Neural cell (in vitro differentiated cells): ENCODE data around the gene SLC6A8. TPM values are rescaled to one million over a fixed set of nuclear protein-coding genes. Genes with fewer than 3 reads are reported as not detected.
"Not testable (repeated sequence)": the region's sequence is repeated elsewhere in the genome, so short reads cannot be mapped to it uniquely, and the experiment has no call there.

Source experiments
- H2AFZ ChIP-seq: fragments of 200-600, 300-800 bp; sonication (generic), shearing (Covaris generic); 2 replicates; pipeline ENCODE4 v1.6.0; 2014; ENCODE audit warnings: low read depth, mild to moderate bottlenecking, antibody characterized with exemption, low read length, moderate library complexity
- H3F3A ChIP-seq: fragments of 200-600 bp; shearing (Covaris generic); 2 replicates; pipeline ENCODE4 v1.6.1; 2016; ENCODE audit warnings: mild to moderate bottlenecking, moderate library complexity, mixed read lengths, antibody characterized with exemption, low read length; ENCODE audit not compliant: insufficient read depth, poor library complexity, severe bottlenecking
- H3K27ac ChIP-seq: fragments of 200-600, 300-800 bp; sonication (generic), shearing (Covaris generic); 2 replicates; pipeline ENCODE4 v1.5.1; 2014; ENCODE audit warnings: mild to moderate bottlenecking, low read length, moderate library complexity
- H3K27me3 ChIP-seq: fragments of 300-800, 200-600 bp; sonication (generic), shearing (Covaris generic); 2 replicates; pipeline ENCODE4 v1.6.0; 2014; ENCODE audit warnings: mild to moderate bottlenecking, low read depth, low read length, moderate library complexity; ENCODE audit not compliant: insufficient read depth
- H3K36me3 ChIP-seq: fragments of 300-800, 200-600 bp; sonication (generic), shearing (Covaris generic); 2 replicates; pipeline ENCODE4 v1.5.1; 2014; ENCODE audit warnings: mild to moderate bottlenecking, antibody characterized with exemption, low read length, moderate library complexity; ENCODE audit not compliant: insufficient read depth
- H3K4me2 ChIP-seq: fragments of 300-800, 200-600 bp; sonication (generic), shearing (Covaris generic); 2 replicates; pipeline ENCODE4 v1.6.0; 2014; ENCODE audit warnings: mild to moderate bottlenecking, low read length
- H3K4me3 ChIP-seq: fragments of 300-800, 200-600 bp; sonication (generic), shearing (Covaris generic); 2 replicates; pipeline ENCODE4 v1.5.1; 2014; ENCODE audit warnings: mild to moderate bottlenecking, low read length, moderate library complexity
- H3K79me2 ChIP-seq: fragments of 200-600 bp; shearing (Covaris generic); replicated peaks from 2 replicates; pipeline ENCODE4 v1.6.0; 2014; ENCODE audit warnings: mild to moderate bottlenecking, low read length, moderate library complexity; ENCODE audit not compliant: insufficient read depth
- H3K9ac ChIP-seq: fragments of 300-800, 200-600 bp; sonication (generic), shearing (Covaris generic); 2 replicates; pipeline ENCODE4 v1.6.1; 2016; ENCODE audit warnings: mild to moderate bottlenecking, low read length, mixed read lengths
- H3K9me2 ChIP-seq: fragments of 200-600 bp; shearing (Covaris generic); 2 replicates; pipeline ENCODE4 v1.6.1; 2016; ENCODE audit warnings: mild to moderate bottlenecking, low read length, mixed read lengths; ENCODE audit not compliant: insufficient read depth
- H3K9me3 ChIP-seq: fragments of 200-600, 300-800 bp; sonication (generic), shearing (Covaris generic); 2 replicates; pipeline ENCODE4 v1.6.1; 2016; ENCODE audit warnings: mild to moderate bottlenecking, mixed run types, low read length, moderate library complexity, mixed read lengths
- H4K20me1 ChIP-seq: fragments of 200-600 bp; shearing (Covaris generic); 2 replicates; pipeline ENCODE4 v1.6.1; 2016; ENCODE audit warnings: mild to moderate bottlenecking, mixed run types; ENCODE audit not compliant: insufficient read depth
- EP300 ChIP-seq: fragments of 450-650 bp; conservative IDR thresholded peaks from 2 replicates; pipeline ENCODE4 v1.6.1; 2014; ENCODE audit warnings: antibody characterized with exemption, mild to moderate bottlenecking, moderate library complexity; ENCODE audit not compliant: poor library complexity, severe bottlenecking
- EZH2 ChIP-seq: fragments of 200-600, 300-800 bp; shearing (Covaris generic), sonication (generic); IDR thresholded peaks from 2 replicates; pipeline ENCODE4 v1.6.1; 2014; ENCODE audit warnings: antibody characterized with exemption, low read length, borderline replicate concordance, mild to moderate bottlenecking; ENCODE audit not compliant: insufficient read depth, poor library complexity, severe bottlenecking
- MXI1 ChIP-seq: fragments of 450-650 bp; conservative IDR thresholded peaks from 2 replicates; pipeline ENCODE4 v1.6.1; 2014; ENCODE audit warnings: antibody characterized with exemption, mild to moderate bottlenecking; ENCODE audit not compliant: poor library complexity, severe bottlenecking
- REST ChIP-seq: IDR thresholded peaks from 2 replicates; pipeline ENCODE4 v1.6.1; 2012; ENCODE audit warnings: borderline replicate concordance
- SMC3 ChIP-seq: fragments of 450-650 bp; conservative IDR thresholded peaks from 2 replicates; pipeline ENCODE4 v1.6.1; 2014; ENCODE audit warnings: antibody characterized with exemption, mild to moderate bottlenecking, moderate library complexity; ENCODE audit not compliant: poor library complexity
- TAF1 ChIP-seq: IDR thresholded peaks from 2 replicates; pipeline ENCODE4 v1.6.1; 2012; ENCODE audit warnings: low read depth
- polyA plus RNA-seq: library from polyadenylated mRNA; depleted of rRNA; stranded (reverse); fragments of >200 nt; gene quantifications from 2 replicates; pipeline ENCODE4 v1.2.3, GENCODE V29; 2014

SLC6A8 gene
- polyA plus RNA-seq, 1 donor from 2014 or later, result 36.4 TPM

- H3K9me3 ChIP-seq, result no peaks in the 10 kb centered on the region
- no peak overlapping the region for H3K27ac ChIP-seq
- no peaks in the 10 kb centered on the region for H3K27me3 ChIP-seq
- no peaks in the 10 kb centered on the region for H3K9me2 ChIP-seq
- H3F3A ChIP-seq, result no peaks in the 10 kb centered on the region
- TF ChIP-seq MXI1 (no peak), EZH2 (no peak), SMC3 (no peak), REST (no peak), EP300 (no peak), TAF1 (no peak)
- no peaks in the 10 kb centered on the region for H3K36me3 ChIP-seq
- no peak overlapping the region for H3K4me3 ChIP-seq
- no peak overlapping the region for H3K4me2 ChIP-seq
- no peak overlapping the region for H2AFZ ChIP-seq
- no peaks in the 10 kb centered on the region for H4K20me1 ChIP-seq
- H3K9ac ChIP-seq, result no peak overlapping the region
- H3K79me2 ChIP-seq, result no peaks in the 10 kb centered on the region
Measured at GRCh38 chrX:153697924-153698865, 10.5 kb downstream of the SLC6A8 start.

- not testable (repeated sequence) for H2AFZ ChIP-seq, H3K36me3 ChIP-seq
Measured at GRCh38 chrX:153699210-153699783, 11.6 kb downstream of the SLC6A8 start.

GRCh38 chrX:153699784-153700371 lies 12.2 kb downstream of the SLC6A8 start:
- not testable (repeated sequence) for H2AFZ ChIP-seq, H4K20me1 ChIP-seq, H3K4me3 ChIP-seq, H3K9me3 ChIP-seq, H3K27ac ChIP-seq, H3K79me2 ChIP-seq, H3K36me3 ChIP-seq, H3K9ac ChIP-seq, H3K4me2 ChIP-seq, H3F3A ChIP-seq, H3K9me2 ChIP-seq, H3K27me3 ChIP-seq

More at GRCh38 chrX:153699210-153699783, 11.6 kb downstream of the SLC6A8 start:
- H3K9ac ChIP-seq, H3K27me3 ChIP-seq, H3K4me2 ChIP-seq, H3K4me3 ChIP-seq, H3F3A ChIP-seq, H3K27ac ChIP-seq, H4K20me1 ChIP-seq, H3K9me3 ChIP-seq, H3K9me2 ChIP-seq, H3K79me2 ChIP-seq: not testable (repeated sequence)
